ENCODE measurements around the gene CELF2.

CELF2 gene

GRCh38 chr10:11381511-11381910 is 363.8 kb downstream of the CELF2 start:
- no peak overlapping the region for H3K27ac ChIP-seq
- no peak for TF ChIP-seq CTCF (conservative IDR thresholded peaks at IDR 0.05)

- H3K27ac ChIP-seq: no peak overlapping the region
- TF ChIP-seq CTCF (conservative IDR thresholded peaks at IDR 0.05): no peak
Measured at GRCh38 chr10:11382187-11382586, 364.5 kb downstream of the CELF2 start.

GRCh38 chr10:11386044-11386443 is 368.4 kb downstream of the CELF2 start:
- no peak for TF ChIP-seq CTCF (conservative IDR thresholded peaks at IDR 0.05)
- H3K27ac ChIP-seq: no peak overlapping the region
